ENCODE results near the gene KIRREL1. TPM values are rescaled to one million over a fixed set of nuclear protein-coding genes. Genes with fewer than 3 reads are reported as not detected.

The KIRREL1 gene
- total and polyA plus RNA-seq, 2 donors from 2014 or later, result 13.7 to 54.9 TPM

DNA sequence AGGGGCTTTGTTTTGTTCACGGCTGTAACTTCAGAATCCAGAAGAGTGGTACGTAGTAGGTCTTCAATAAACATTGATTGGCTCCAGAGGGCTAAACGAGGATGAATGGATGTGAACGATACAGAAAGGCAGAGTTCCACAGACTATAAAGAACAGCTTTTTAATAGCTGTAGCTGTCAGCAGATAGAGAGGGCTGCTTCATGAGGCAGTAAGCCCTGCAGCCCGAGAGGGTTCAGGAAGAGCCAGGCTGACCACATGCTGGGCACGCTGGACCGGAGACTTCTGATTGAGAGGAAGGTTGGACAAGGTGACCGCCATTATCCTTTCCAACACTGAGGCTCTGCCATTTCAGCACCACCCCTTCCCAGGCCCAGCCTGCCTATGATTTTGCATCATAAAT is 45.3 kb downstream of the KIRREL1 start:
- Histone ChIP-seq H3K4me1 (ENCODE audit: control insufficient read depth in 2 of 3, insufficient read depth in 2 of 3, low read depth in 1 of 3, low read length in 3 of 3) (peaks cover 2 to 17% (median 11%) of the 10 kb centered on the region in 3 donors), H3K4me3 (ENCODE audit: low read length in 3 of 3) (no peak overlapping the region), H3K9ac (ENCODE audit: low read length in 3 of 3) (no peak overlapping the region), H3K27me3 (ENCODE audit: control insufficient read depth, insufficient read depth, low read length) (no peaks in the 10 kb centered on the region), H3K27ac (ENCODE audit: low read depth in 2 of 2, low read length in 2 of 2) (no peak overlapping the region), H3K36me3 (ENCODE audit: control insufficient read depth in 2 of 3, insufficient read depth in 3 of 3, low read length in 3 of 3) (no peaks in the 10 kb centered on the region), H3K9me3 (ENCODE audit: control insufficient read depth in 2 of 3, insufficient read depth in 1 of 3, low read length in 3 of 3) (no peaks in the 10 kb centered on the region)
- FAIRE-seq, result no peak
- TF ChIP-seq, protein P1, sequence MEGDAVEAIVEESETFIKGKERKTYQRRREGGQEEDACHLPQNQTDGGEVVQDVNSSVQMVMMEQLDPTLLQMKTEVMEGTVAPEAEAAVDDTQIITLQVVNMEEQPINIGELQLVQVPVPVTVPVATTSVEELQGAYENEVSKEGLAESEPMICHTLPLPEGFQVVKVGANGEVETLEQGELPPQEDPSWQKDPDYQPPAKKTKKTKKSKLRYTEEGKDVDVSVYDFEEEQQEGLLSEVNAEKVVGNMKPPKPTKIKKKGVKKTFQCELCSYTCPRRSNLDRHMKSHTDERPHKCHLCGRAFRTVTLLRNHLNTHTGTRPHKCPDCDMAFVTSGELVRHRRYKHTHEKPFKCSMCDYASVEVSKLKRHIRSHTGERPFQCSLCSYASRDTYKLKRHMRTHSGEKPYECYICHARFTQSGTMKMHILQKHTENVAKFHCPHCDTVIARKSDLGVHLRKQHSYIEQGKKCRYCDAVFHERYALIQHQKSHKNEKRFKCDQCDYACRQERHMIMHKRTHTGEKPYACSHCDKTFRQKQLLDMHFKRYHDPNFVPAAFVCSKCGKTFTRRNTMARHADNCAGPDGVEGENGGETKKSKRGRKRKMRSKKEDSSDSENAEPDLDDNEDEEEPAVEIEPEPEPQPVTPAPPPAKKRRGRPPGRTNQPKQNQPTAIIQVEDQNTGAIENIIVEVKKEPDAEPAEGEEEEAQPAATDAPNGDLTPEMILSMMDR (IDR thresholded peaks at IDR 0.05; ENCODE audit: borderline replicate concordance, extremely low read depth, insufficient read depth), result no peak
- DNase-seq, result no peak
- intact Hi-C loops (cut with DNase I), result loop anchor here (5.0 kb wide), 1 partner anchor 49 kb away; no protein-coding TSS in a partner anchor

DNA sequence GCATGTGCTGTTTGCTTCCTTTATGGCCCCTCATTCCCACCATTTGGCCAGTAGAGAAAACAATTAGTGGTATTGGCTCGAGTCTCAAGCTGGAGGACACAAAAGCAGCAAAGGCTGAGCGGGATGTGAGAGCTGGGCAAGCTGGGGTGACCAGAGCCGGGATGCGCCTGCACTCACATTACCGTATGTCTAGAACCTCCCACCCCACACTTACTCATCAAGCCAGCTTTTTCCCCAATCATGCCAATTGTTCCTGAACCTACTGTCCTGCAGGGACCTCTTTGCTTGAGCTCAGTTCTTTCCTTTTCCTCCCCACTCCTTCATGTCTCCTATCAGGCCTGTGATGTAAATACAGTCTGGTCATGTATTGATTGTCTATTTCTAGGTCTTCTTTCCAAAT is 45.9 kb downstream of the KIRREL1 start:
- DNase-seq (no peak), FAIRE-seq (no peak)
- intact Hi-C loops (cut with DNase I), result loop anchor here (5.0 kb wide), 1 partner anchor 48 kb away; no protein-coding TSS in a partner anchor
- H3K4me1 ChIP-seq (ENCODE audit: control insufficient read depth in 2 of 3, insufficient read depth in 2 of 3, low read depth in 1 of 3, low read length in 3 of 3), result peaks cover 2 to 17% (median 11%) of the 10 kb centered on the region in 3 donors
- TF ChIP-seq, protein P1 (IDR thresholded peaks at IDR 0.05; ENCODE audit: borderline replicate concordance, extremely low read depth, insufficient read depth), result no peak
- H3K27ac ChIP-seq (ENCODE audit: low read depth in 2 of 2, low read length in 2 of 2), result no peak overlapping the region
- H3K9me3 ChIP-seq (ENCODE audit: control insufficient read depth in 2 of 3, insufficient read depth in 1 of 3, low read length in 3 of 3), result no peaks in the 10 kb centered on the region
- H3K27me3 ChIP-seq (ENCODE audit: control insufficient read depth, insufficient read depth, low read length), result no peaks in the 10 kb centered on the region
- no peak overlapping the region for H3K4me3 ChIP-seq (ENCODE audit: low read length in 3 of 3)
- no peaks in the 10 kb centered on the region for H3K36me3 ChIP-seq (ENCODE audit: control insufficient read depth in 2 of 3, insufficient read depth in 3 of 3, low read length in 3 of 3)
- no peak overlapping the region for H3K9ac ChIP-seq (ENCODE audit: low read length in 3 of 3)

DNA sequence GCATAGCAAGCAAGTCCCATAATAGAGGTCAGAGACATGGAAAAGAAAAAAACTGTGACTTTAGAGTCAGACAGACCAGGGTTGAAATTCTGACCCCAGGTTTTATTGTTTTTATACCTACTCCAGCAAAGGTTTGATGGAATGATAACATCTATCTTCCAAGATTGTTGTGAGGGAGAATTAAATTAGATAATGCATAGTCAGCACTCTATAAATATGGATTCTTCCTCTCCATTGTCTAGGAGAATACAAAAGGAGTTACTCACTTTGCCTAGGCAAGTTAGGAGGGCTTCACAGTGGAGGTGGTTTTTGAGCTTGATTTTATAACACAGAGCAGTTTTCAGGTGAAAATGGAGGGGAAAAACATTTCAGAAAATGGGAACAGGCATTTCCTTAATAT is 46.9 kb downstream of the KIRREL1 start:
- intact Hi-C loops (cut with DNase I), result no loop called here
- no peak for DNase-seq
- Histone ChIP-seq H3K4me3 (ENCODE audit: low read length in 3 of 3) (no peak overlapping the region), H3K27me3 (ENCODE audit: control insufficient read depth, insufficient read depth, low read length) (no peaks in the 10 kb centered on the region), H3K9me3 (ENCODE audit: control insufficient read depth in 2 of 3, insufficient read depth in 1 of 3, low read length in 3 of 3) (no peaks in the 10 kb centered on the region), H3K36me3 (ENCODE audit: control insufficient read depth in 2 of 3, insufficient read depth in 3 of 3, low read length in 3 of 3) (no peaks in the 10 kb centered on the region), H3K4me1 (ENCODE audit: control insufficient read depth in 2 of 3, insufficient read depth in 2 of 3, low read depth in 1 of 3, low read length in 3 of 3) (peaks cover 7 to 20% (median 19%) of the 10 kb centered on the region in 3 donors), H3K27ac (ENCODE audit: low read depth in 2 of 2, low read length in 2 of 2) (no peak overlapping the region), H3K9ac (ENCODE audit: low read length in 3 of 3) (no peak overlapping the region)
- TF ChIP-seq, protein P1 (IDR thresholded peaks at IDR 0.05; ENCODE audit: borderline replicate concordance, extremely low read depth, insufficient read depth), result no peak
- FAIRE-seq, result no peak

DNA sequence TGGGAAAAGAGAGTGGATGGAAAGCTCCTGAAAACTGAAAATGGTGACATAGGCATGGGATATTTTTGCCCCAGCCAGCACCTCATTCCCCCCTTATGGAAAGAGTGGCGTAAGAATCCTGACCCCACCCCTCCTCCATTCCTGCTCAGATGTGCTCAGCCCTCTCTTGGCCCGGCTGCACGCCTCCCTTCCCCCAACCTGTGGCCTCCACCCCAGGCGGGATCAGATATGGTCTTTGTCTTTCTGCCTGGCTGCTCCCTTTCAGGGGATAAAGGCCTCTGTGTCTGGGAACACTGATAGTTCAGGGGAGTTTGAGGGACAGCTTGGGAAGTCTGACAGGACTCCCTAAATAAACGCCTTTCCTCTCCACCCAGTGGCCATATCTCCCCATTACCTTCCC is 49.8 kb downstream of the KIRREL1 start:
- H3K4me3 ChIP-seq (ENCODE audit: low read length in 3 of 3), result no peak overlapping the region
- no peaks in the 10 kb centered on the region for H3K9me3 ChIP-seq (ENCODE audit: control insufficient read depth in 2 of 3, insufficient read depth in 1 of 3, low read length in 3 of 3)
- H3K36me3 ChIP-seq (ENCODE audit: control insufficient read depth in 2 of 3, insufficient read depth in 3 of 3, low read length in 3 of 3), result no peaks in the 10 kb centered on the region
- no peak overlapping the region for H3K27ac ChIP-seq (ENCODE audit: low read depth in 2 of 2, low read length in 2 of 2)
- no peaks in the 10 kb centered on the region for H3K27me3 ChIP-seq (ENCODE audit: control insufficient read depth, insufficient read depth, low read length)
- H3K4me1 ChIP-seq (ENCODE audit: control insufficient read depth in 2 of 3, insufficient read depth in 2 of 3, low read depth in 1 of 3, low read length in 3 of 3), result peaks cover 7 to 24% (median 17%) of the 10 kb centered on the region in 3 donors
- no peak overlapping the region for H3K9ac ChIP-seq (ENCODE audit: low read length in 3 of 3)
- TF ChIP-seq, protein P1 (IDR thresholded peaks at IDR 0.05; ENCODE audit: borderline replicate concordance, extremely low read depth, insufficient read depth), result no peak
- DNase-seq, result peak in 2 of 5 donors; percentile 40 to 41
- intact Hi-C loops (cut with DNase I), result no loop called here
- FAIRE-seq, result no peak

Measured in kidney (tissue), 14 donors.